GM19025 (cell line): ENCODE results near the gene IMPDH2.
A peak's percentile ranks its signal among the peaks of the same experiment; 100 is the strongest.

Experiments used
- ATAC-seq: cut with Tn5 transposase; IDR thresholded peaks from one replicate; pipeline ENCODE4 v1.9.1; 2021; ENCODE audit warnings: mild to moderate bottlenecking, low read depth, moderate library complexity; ENCODE audit not compliant: unreplicated experiment

The IMPDH2 gene

DNA sequence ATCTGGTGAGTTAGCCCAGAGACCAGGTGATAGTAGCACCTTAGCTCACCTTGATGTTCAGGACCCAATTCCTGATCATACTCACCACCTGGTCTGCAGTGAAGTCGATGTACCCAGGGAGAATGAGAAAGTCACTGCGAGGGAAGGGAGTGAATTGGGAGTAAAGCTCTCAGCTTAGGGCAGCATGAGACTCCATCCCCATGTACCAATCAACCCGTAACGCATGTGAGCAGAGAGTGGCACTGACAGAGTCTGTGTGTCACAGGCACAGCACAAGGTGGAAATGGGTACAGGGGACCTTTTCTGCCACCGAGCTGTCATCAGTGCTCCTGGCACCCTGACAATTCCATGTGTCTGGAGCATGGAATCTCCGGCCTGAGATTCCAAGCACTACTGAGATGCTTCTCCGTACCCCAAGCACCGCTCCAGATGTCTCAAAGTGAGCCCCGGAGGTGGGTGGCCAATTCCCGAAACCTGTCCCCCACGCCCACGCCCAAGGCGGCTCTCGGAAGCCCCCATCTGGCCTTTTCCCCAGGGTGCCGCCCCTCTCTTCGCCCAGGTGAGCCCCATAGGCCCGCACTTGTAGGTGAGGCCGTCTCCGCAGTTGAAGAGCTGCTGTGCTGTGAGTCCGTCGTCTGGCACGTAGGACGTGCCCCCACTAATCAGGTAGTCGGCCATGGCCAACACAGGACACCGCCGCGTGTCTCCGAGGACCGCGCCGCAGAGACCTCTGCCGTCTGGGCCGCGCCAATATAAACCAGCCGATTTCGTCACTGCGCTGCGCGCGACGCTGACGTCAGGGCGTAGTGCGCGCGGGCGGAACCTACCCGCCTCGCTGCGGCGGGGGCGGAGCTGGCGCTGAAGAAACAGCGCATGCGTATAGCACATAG, at the start of gene IMPDH2:
Gene IMPDH2, minus strand, starts transcription at position 726 of the 890 bp plus-strand sequence. Its CDS starts 48 bp downstream, at position 678.
- ATAC-seq = peak; percentile 79

- ATAC-seq = no peak
Observed at GRCh38 chr3:49076646-49077045, 47.4 kb upstream of the IMPDH2 start.

DNA sequence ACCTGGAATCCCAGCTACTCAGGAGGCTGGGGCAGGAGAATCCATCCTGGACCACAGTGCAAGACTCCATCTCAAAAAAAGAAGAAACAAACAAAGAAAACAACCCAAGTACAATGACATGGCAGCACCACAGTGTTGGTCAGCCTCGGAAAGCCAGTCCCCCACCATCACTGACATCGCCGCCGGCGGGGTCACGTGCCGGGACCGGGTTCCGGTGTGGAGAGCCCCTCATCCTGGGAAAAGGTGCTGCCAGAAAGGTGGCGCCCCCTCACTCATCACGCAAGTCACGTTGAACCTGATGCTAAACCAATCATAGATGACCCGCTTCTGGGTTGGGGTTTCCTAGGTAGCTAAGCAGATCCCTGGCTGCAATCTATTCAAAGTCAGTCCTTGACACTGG, 46.9 kb upstream of the IMPDH2 start:
- no peak for ATAC-seq

- no peak for ATAC-seq
Observed at GRCh38 chr3:49058011-49058410, 28.8 kb upstream of the IMPDH2 start.

DNA sequence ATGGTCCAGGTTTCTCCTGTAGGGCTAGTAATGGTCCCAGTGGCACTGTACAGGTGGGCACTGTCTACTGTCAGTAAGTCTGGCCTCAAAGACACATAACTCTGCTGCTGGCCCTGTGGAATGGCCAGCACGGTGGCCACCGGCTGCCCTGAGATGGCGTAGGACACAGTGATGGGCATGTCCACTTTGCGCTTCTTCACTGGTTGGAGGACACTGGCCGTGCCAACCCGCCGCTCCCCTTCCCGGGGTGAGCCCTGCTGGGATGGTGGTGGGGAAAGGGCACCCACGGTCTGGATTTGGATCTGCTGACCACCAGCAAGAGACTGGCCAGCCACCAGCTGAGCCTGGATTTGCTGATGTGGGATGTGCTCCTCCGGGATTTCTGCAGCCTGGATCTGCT, 28.1 kb upstream of the IMPDH2 start:
- no peak for ATAC-seq

DNA sequence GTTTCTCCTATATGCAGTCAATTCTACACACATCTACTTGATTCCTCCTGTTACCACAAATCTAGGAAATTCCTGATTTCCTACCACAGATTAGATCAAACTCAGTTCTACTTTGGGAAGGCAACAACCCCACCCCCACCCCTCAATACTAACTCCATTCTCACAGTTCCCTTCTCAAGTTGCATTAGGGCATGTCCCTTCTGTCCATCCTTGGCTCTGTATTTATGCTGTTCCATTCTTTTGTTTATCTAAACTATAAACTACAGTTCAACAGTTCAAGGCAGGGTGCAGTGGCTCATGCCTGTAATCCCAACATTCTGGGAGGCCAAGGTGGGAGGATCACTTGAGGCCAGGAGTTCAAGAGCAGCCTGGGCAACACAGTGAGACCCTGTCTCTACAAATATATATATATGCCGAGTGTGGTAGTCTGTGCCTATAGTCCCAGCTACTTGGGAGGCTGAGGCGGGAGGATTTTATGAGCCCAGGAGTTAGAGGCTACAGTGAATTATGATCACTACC, 25.2 kb upstream of the IMPDH2 start:
- ATAC-seq = no peak

DNA sequence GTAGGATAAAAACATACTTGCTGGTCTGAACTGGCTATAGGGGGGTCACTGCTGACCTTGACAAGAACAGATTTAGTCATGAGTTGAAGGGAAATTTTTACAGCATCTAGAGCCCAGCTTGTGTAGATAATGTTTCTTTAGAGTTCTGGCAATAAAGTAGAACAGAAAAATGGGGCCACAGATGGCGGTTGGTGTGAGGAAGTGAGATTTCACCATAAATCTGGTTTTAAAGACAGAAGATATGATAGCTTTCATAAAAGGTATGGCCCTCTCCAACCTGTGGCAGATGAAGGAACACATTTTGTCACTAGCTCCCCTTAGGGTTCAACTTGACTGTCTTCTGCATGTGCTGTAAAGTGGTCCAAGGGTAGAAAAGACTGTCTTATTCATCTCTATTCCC, 24.3 kb upstream of the IMPDH2 start:
- ATAC-seq = no peak

- no peak for ATAC-seq
Observed at GRCh38 chr3:49035281-49035680, 6.1 kb upstream of the IMPDH2 start.

- ATAC-seq = no peak
Observed at GRCh38 chr3:49034650-49035049, 5.5 kb upstream of the IMPDH2 start.

DNA sequence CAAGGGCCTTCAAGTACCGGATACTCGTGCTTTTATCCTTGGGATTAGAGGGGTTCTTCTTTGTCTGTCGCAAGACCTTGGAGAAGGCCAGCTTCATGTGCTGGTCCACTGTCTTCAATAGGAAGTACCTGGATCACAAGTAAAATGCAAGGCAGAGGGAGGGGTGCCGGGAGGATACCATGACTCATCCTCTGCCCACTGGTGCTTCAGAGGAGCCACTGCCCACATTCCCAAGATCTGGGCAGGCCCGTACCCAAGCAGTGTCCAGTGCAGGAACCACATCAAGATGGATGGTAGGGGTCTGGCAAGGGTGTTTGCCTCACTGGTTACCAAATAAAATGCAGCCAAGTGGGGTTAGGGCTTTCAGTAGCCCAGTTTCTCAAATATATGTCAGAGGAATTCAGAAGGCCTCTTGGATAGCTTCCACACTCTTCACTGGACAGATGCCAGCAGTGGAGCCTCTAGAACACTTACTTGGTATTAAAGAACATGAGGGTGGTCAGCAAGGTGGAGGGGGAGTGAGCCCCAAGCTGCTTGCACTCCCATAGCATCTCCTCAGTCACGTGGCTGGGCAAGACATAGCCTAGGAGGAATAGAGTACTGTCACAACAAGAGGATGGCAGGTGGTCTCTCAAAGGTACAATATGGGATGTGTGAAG, 3.6 kb upstream of the IMPDH2 start:
- no peak for ATAC-seq

- ATAC-seq = no peak
Observed at GRCh38 chr3:49030321-49030720, 1.1 kb upstream of the IMPDH2 start.

DNA sequence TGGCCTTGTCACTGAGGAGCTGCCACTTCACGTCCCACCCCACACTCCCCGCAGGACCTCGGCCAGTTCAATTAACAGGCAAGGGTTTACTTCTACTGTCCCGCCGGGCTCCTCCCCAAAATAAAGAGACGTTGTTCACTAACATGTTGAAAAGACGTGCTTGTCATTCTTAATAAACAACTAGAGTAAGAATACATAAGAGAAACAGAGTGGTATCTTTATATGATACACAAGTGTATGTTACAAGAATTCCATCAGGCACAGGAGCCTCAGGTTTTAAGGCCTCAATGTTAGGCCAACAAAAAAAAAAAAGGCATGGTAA, 326 bp upstream of the IMPDH2 start:
- no peak for ATAC-seq

GRCh38 chr3:49028298-49028672, 913 bp downstream of the IMPDH2 start:
- no peak for ATAC-seq

- ATAC-seq = no peak
Observed at GRCh38 chr3:49027634-49028033, 1.6 kb downstream of the IMPDH2 start.

GRCh38 chr3:49026536-49026935, 2.7 kb downstream of the IMPDH2 start:
- no peak for ATAC-seq

- no peak for ATAC-seq
Observed at GRCh38 chr3:49025793-49026520, 3.2 kb downstream of the IMPDH2 start.

- ATAC-seq = no peak
Observed at GRCh38 chr3:49025005-49025792, 4.0 kb downstream of the IMPDH2 start.

DNA sequence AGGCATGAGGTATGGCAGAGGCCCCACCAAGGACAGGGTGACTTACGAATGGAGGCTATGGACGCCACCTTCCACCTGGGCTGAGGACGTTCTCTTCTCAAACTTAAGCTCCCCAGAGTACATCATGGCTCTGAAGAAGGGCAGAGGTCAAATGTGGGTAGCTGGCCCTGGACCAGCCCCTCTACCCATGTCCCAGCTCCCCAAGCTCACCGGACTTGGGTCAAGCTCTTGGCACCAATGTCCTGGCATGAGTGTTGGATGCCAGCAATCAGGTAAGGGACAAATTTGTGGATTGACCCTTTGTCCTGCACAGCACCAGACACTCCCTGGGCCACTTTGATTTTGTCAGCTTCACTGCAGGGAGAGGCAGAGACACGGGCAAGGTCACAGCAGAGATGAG, 4.7 kb downstream of the IMPDH2 start:
- ATAC-seq = no peak

DNA sequence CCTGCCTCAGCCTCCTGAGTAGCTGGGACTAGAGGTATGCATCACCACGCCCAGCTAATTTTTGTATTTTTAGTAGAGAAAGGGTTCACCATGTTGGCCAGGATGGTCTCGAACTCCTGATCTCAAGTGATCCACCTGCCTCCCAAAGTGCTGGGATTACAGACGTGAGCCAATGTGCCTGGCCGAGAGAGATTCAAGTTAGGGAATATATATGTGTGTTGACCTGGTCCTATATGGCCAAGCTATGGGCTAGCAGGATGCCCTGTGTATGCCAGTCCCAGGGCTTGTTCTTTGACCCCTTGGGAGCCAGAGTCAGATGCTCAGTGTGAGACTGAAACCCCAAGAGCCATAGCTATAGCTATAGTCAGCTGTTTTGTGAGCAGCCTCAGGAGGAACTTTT, 5.4 kb downstream of the IMPDH2 start:
- no peak for ATAC-seq

- no peak for ATAC-seq
Observed at GRCh38 chr3:49022688-49023171, 6.5 kb downstream of the IMPDH2 start.
